HCT116 (cell line): ENCODE data around the gene PAX6. TPM values are rescaled to one million over a fixed set of nuclear protein-coding genes. Genes with fewer than 3 reads are reported as not detected.

Source experiments
- ATAC-seq: fragments of 200-7000 bp; cut with Tn5 transposase; 2 replicates; pipeline ENCODE4 v1.9.1; 2020; ENCODE audit warnings: mild to moderate bottlenecking, moderate library complexity
- BruUV-seq: library from RNA; stranded (reverse); fragments of 400-500 nt; replicated peaks from 2 replicates; lab custom pipeline; 2021; lab: Mats Ljungman, UMichigan
- CTCF ChIA-PET: fragments of 300-600 bp; sonication (Branson Sonifier 250); formaldehyde crosslinking; loops from one replicate; lab custom pipeline; 2021; ENCODE audit warnings: antibody characterized with exemption; lab: Charles Lee
- POLR2A ChIA-PET: fragments of 300-600, 350-600 bp; sonication (Branson Sonifier 250); formaldehyde crosslinking; loops from one replicate; lab custom pipeline; 2021; ENCODE audit warnings: antibody characterized with exemption; lab: Charles Lee
- RAD21 ChIA-PET, 2 experiments: fragments of 300-600 bp; sonication (Branson Sonifier 250); formaldehyde crosslinking; loops; one replicate each; lab custom pipeline; 2023; ENCODE audit warnings: low total read pairs in 2 of 2; ENCODE audit not compliant: uncharacterized antibody in 2 of 2, unreplicated experiment in 2 of 2, low non-redundant PET in 1 of 2; lab: Charles Lee
- DNase-seq: peaks from one replicate; pipeline ENCODE4 v3.0.0-alpha.2; 2010; ENCODE audit warnings: low read depth, low spot score
- H2AFZ ChIP-seq: fragments of 200-600 bp; shearing (Covaris generic), sonication (generic); 2 replicates; pipeline ENCODE4 v1.6.1; 2017; ENCODE audit warnings: low read depth, mixed run types, mixed read lengths, antibody characterized with exemption, low read length; ENCODE audit not compliant: poor library complexity, severe bottlenecking
- H3K27ac ChIP-seq: 2 replicates; pipeline ENCODE4 v1.5.1; 2012; ENCODE audit warnings: low read depth, low read length
- H3K27me3 ChIP-seq: fragments of 200-600 bp; sonication (generic); 2 replicates; pipeline ENCODE4 v1.6.1; 2016; ENCODE audit warnings: mixed run types, low read length, mixed read lengths; ENCODE audit not compliant: insufficient read depth
- H3K36me3 ChIP-seq, 2 experiments: fragments of 200-500 bp in 1 of 2; fragments of 200-600 bp in 1 of 2; sonication (Bioruptor generic) in 1 of 2; sonication (generic) in 1 of 2; 2 replicates each; pipeline versions ENCODE4 v1.5.1 to v1.6.1; 2014 to 2016; ENCODE audit warnings: low read length in 2 of 2, inconsistent platforms in 1 of 2, mixed read lengths in 1 of 2, mixed run types in 1 of 2; ENCODE audit not compliant: insufficient read depth in 2 of 2, control insufficient read depth in 1 of 2
- H3K4me1 ChIP-seq, 2 experiments: fragments of 200-600 bp in 1 of 2; sonication (generic) in 1 of 2; 2 replicates each; pipeline versions ENCODE4 v1.5.1 to v1.6.1; 2012 to 2017; ENCODE audit warnings: low read length in 2 of 2, inconsistent platforms in 1 of 2, mild to moderate bottlenecking in 1 of 2, mixed read lengths in 1 of 2, mixed run types in 1 of 2, moderate library complexity in 1 of 2; ENCODE audit not compliant: insufficient read depth in 2 of 2, control insufficient read depth in 1 of 2
- H3K4me2 ChIP-seq: fragments of 200-600 bp; sonication (generic); 2 replicates; pipeline ENCODE4 v1.6.1; 2017; ENCODE audit warnings: mixed run types, low read length, mixed read lengths
- H3K4me3 ChIP-seq, 2 experiments: fragments of 200-600 bp in 1 of 2; sonication (generic) in 1 of 2; replicated peaks in 1 of 2; 2 replicates each; pipeline ENCODE4 v1.5.1; 2011 to 2016; ENCODE audit warnings: low read length in 2 of 2, control low read depth in 1 of 2, low read depth in 1 of 2, mild to moderate bottlenecking in 1 of 2, mixed read lengths in 1 of 2, mixed run types in 1 of 2
- H3K79me2 ChIP-seq: fragments of 200-600 bp; sonication (generic); 2 replicates; pipeline ENCODE4 v1.6.1; 2017; ENCODE audit warnings: mild to moderate bottlenecking, mixed run types, low read length, moderate library complexity, mixed read lengths; ENCODE audit not compliant: insufficient read depth
- H3K9ac ChIP-seq: fragments of 200-600 bp; sonication (generic); 2 replicates; pipeline ENCODE4 v1.6.1; 2016; ENCODE audit warnings: low read length, mixed read lengths
- H3K9me2 ChIP-seq: fragments of 200-600 bp; sonication (generic), shearing (Covaris generic); 2 replicates; pipeline ENCODE4 v1.6.1; 2017; ENCODE audit warnings: mixed run types, mild to moderate bottlenecking, moderate library complexity; ENCODE audit not compliant: insufficient read depth
- H3K9me3 ChIP-seq, 2 experiments: fragments of 200-500 bp in 1 of 2; fragments of 200-600 bp in 1 of 2; sonication (Bioruptor generic) in 1 of 2; sonication (generic) in 1 of 2; 2 replicates each; pipeline ENCODE4 v1.6.1; 2014 to 2017; ENCODE audit warnings: low read length in 2 of 2, mixed read lengths in 2 of 2, inconsistent platforms in 1 of 2, low read depth in 1 of 2, mild to moderate bottlenecking in 1 of 2, mixed run types in 1 of 2, moderate library complexity in 1 of 2; ENCODE audit not compliant: control insufficient read depth in 1 of 2, insufficient read depth in 1 of 2
- H4K20me1 ChIP-seq: fragments of 200-600 bp; sonication (generic), shearing (Covaris generic); 2 replicates; pipeline ENCODE4 v1.6.1; 2017; ENCODE audit warnings: mixed run types, mild to moderate bottlenecking, moderate library complexity; ENCODE audit not compliant: insufficient read depth
- EGR1 ChIP-seq: IDR thresholded peaks from 2 replicates; pipeline ENCODE4 v1.6.1; 2012; ENCODE audit warnings: low read depth
- EZH2 ChIP-seq: fragments of 200-600 bp; sonication (generic); IDR thresholded peaks from 2 replicates; pipeline ENCODE4 v1.6.1; 2017; ENCODE audit warnings: antibody characterized with exemption, mixed run types
- EZH2phosphoT487 ChIP-seq: fragments of 200-600 bp; IDR thresholded peaks from 2 replicates; pipeline ENCODE4 v1.6.1; 2018; ENCODE audit warnings: antibody characterized with exemption, borderline replicate concordance
- FOSL1 ChIP-seq: IDR thresholded peaks from 2 replicates; pipeline ENCODE4 v1.6.1; 2012; ENCODE audit warnings: low read depth
- POLR2A ChIP-seq: IDR thresholded peaks from 2 replicates; pipeline ENCODE4 v1.7.0; 2011; ENCODE audit warnings: borderline replicate concordance; ENCODE audit not compliant: insufficient read depth, insufficient read length; ENCODE audit errors: extremely low read depth
- POLR2AphosphoS5 ChIP-seq: IDR thresholded peaks from 2 replicates; pipeline ENCODE4 v1.6.1; 2011; ENCODE audit warnings: mild to moderate bottlenecking, low read depth, low read length, moderate library complexity
- RAD21 ChIP-seq: IDR thresholded peaks from 2 replicates; pipeline ENCODE4 v1.6.1; 2012; ENCODE audit warnings: low read depth, mild to moderate bottlenecking
- SIN3A ChIP-seq: IDR thresholded peaks from 2 replicates; pipeline ENCODE4 v1.6.1; 2012; ENCODE audit warnings: low read depth
- TCF7L2 ChIP-seq: IDR thresholded peaks from 2 replicates; pipeline ENCODE4 v1.7.0; 2011; ENCODE audit warnings: borderline replicate concordance, inconsistent platforms; ENCODE audit not compliant: insufficient read depth, insufficient read length; ENCODE audit errors: extremely low read depth
- YY1 ChIP-seq: IDR thresholded peaks from 2 replicates; pipeline ENCODE4 v1.6.1; 2011; ENCODE audit warnings: low read length, low read depth, moderate library complexity, mild to moderate bottlenecking; ENCODE audit not compliant: insufficient replicate concordance; ENCODE audit errors: extremely low read depth
- ZBTB33 ChIP-seq: IDR thresholded peaks from 2 replicates; pipeline ENCODE4 v1.6.1; 2011; ENCODE audit warnings: mild to moderate bottlenecking, low read length, moderate library complexity; ENCODE audit not compliant: insufficient replicate concordance; ENCODE audit errors: extremely low read depth
- ZNF274 ChIP-seq: fragments of 200-500 bp; sonication (Bioruptor generic); IDR thresholded peaks from 2 replicates; pipeline ENCODE4 v1.6.1; 2014; ENCODE audit warnings: mild to moderate bottlenecking, low read depth, low read length, inconsistent platforms
- intact Hi-C: fragments of 100-400 bp; cut with micrococcal nuclease; formaldehyde crosslinking; loops from 2 replicates; pipeline ENCODE4 v1.10.0; 2022
- total RNA-seq: library from RNA; stranded (reverse); gene quantifications from one replicate; pipeline ENCODE4 v1.2.1, GENCODE V29; 2021; ENCODE audit not compliant: unreplicated experiment
- TF ChIP-seq, protein P1 (sequence below), 3 experiments: fragments of 200-600 bp in 1 of 3; sonication (generic) in 1 of 3; IDR thresholded peaks in 2 of 3; conservative IDR thresholded peaks in 1 of 3; 2 replicates each; pipeline ENCODE4 v1.5.1; 2012 to 2017; ENCODE audit warnings: low read depth in 2 of 3, low read length in 2 of 3, antibody characterized with exemption in 1 of 3, borderline replicate concordance in 1 of 3, control low read depth in 1 of 3, mild to moderate bottlenecking in 1 of 3, mixed read lengths in 1 of 3, mixed run types in 1 of 3, moderate library complexity in 1 of 3; ENCODE audit not compliant: insufficient read depth in 1 of 3
- TF ChIP-seq, protein P2 (sequence below): IDR thresholded peaks from 2 replicates; pipeline ENCODE4 v1.6.1; 2012

Gene PAX6
- total RNA-seq, 1 experiment from 2014 or later: 5.3 TPM

- ATAC-seq (no peak), DNase-seq (no peak)
- Histone ChIP-seq H3K4me3 (no peak overlapping the region), H2AFZ (no peak overlapping the region), H3K9me2 (no peaks in the 10 kb centered on the region), H3K36me3 (no peaks in the 10 kb centered on the region), H3K4me1 (no peaks in the 10 kb centered on the region), H3K9me3 (no peaks in the 10 kb centered on the region), H4K20me1 (no peaks in the 10 kb centered on the region), H3K9ac (no peak overlapping the region), H3K4me2 (no peak overlapping the region), H3K79me2 (no peaks in the 10 kb centered on the region), H3K27me3 (0 out of 2 replicates have a peak, but pooled peaks cover 2% of the 10 kb centered on the region), H3K27ac (no peak overlapping the region)
- BruUV-seq: no TSS peak
- ChIA-PET POLR2A (no interaction called here), RAD21 (no interaction called here), CTCF (no interaction called here)
- TF ChIP-seq TCF7L2 (no peak), ZBTB33 (no peak), FOSL1 (no peak), RAD21 (no peak), SIN3A (no peak), EZH2phosphoT487 (no peak)
- intact Hi-C loops: no loop called here
Measured at GRCh38 chr11:31830406-31830805, 19.3 kb upstream of the PAX6 start.

DNA sequence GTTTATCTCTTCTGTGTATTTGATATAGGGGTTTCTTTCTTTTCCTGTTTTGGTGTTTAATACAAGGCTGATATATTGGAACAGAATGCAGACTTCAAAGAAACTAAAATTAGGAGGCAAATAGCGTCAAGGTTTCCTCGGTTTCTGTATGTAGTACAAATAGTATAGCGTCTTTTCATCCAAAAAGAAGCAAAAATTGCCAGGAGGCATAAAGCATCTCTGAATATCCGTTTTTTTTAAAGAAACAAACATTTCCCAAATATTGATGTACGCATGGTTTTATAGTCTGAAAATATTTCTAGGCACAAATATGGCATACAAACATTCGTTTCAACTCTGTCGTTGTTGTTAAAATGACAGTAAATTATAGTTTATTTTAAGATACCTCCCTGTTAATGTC is 17.1 kb upstream of the PAX6 start:
- H3K36me3 ChIP-seq: no peaks in the 10 kb centered on the region
- H4K20me1 ChIP-seq: no peaks in the 10 kb centered on the region
- POLR2A ChIA-PET: no interaction called here
- no peak overlapping the region for H3K27ac ChIP-seq
- no peaks in the 10 kb centered on the region for H3K4me1 ChIP-seq
- no TSS peak for BruUV-seq
- no peak for DNase-seq
- H3K4me3 ChIP-seq: no peak overlapping the region
- intact Hi-C loops: no loop called here
- H3K4me2 ChIP-seq: no peak overlapping the region
- no peak for ATAC-seq
- H3K9me2 ChIP-seq: no peaks in the 10 kb centered on the region
- no peak overlapping the region for H2AFZ ChIP-seq
- RAD21 ChIA-PET: no interaction called here
- H3K9me3 ChIP-seq: no peaks in the 10 kb centered on the region
- H3K9ac ChIP-seq: no peak overlapping the region
- no peaks in the 10 kb centered on the region for H3K27me3 ChIP-seq
- H3K79me2 ChIP-seq: no peaks in the 10 kb centered on the region
- CTCF ChIA-PET: no interaction called here
- no peak for TF ChIP-seq EZH2
- no peak for TF ChIP-seq EGR1
- no peak for TF ChIP-seq YY1
- no peak for TF ChIP-seq POLR2AphosphoS5
- TF ChIP-seq POLR2A: no peak
- TF ChIP-seq RAD21: no peak
- TF ChIP-seq, protein P1, sequence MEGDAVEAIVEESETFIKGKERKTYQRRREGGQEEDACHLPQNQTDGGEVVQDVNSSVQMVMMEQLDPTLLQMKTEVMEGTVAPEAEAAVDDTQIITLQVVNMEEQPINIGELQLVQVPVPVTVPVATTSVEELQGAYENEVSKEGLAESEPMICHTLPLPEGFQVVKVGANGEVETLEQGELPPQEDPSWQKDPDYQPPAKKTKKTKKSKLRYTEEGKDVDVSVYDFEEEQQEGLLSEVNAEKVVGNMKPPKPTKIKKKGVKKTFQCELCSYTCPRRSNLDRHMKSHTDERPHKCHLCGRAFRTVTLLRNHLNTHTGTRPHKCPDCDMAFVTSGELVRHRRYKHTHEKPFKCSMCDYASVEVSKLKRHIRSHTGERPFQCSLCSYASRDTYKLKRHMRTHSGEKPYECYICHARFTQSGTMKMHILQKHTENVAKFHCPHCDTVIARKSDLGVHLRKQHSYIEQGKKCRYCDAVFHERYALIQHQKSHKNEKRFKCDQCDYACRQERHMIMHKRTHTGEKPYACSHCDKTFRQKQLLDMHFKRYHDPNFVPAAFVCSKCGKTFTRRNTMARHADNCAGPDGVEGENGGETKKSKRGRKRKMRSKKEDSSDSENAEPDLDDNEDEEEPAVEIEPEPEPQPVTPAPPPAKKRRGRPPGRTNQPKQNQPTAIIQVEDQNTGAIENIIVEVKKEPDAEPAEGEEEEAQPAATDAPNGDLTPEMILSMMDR (IDR thresholded peaks at IDR 0.05 in 2 of 3, conservative IDR thresholded peaks at IDR 0.05 in 1 of 3; ENCODE audit: borderline replicate concordance in 1 of 3, insufficient read depth in 1 of 3, low read depth in 2 of 3, low read length in 2 of 3): no peak
- TF ChIP-seq, protein P2, sequence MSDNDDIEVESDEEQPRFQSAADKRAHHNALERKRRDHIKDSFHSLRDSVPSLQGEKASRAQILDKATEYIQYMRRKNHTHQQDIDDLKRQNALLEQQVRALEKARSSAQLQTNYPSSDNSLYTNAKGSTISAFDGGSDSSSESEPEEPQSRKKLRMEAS: no peak
- no peak for TF ChIP-seq ZNF274
- TF ChIP-seq ZBTB33: no peak
